Thyroid gland (tissue), 4 donors: ENCODE results near the gene ATRAID.

Source experiments
- POLR2A ChIP-seq, 2 donors: fragments of 450-650 bp; IDR thresholded peaks; one replicate each; pipeline ENCODE4 v1.6.1; 2017; ENCODE audit warnings: antibody characterized with exemption in 2 of 2, mild to moderate bottlenecking in 2 of 2, moderate library complexity in 1 of 2
- TF ChIP-seq, protein P1 (sequence below), 6 experiments: fragments of 200-600 bp in 3 of 6; fragments of 450-650 bp in 3 of 6; sonication (generic) in 3 of 6; IDR thresholded peaks; one replicate each; pipeline ENCODE4 v1.5.1; 2016 to 2019; ENCODE audit warnings: antibody characterized with exemption in 6 of 6, mild to moderate bottlenecking in 2 of 6, inconsistent platforms in 1 of 6, moderate library complexity in 1 of 6

DNA sequence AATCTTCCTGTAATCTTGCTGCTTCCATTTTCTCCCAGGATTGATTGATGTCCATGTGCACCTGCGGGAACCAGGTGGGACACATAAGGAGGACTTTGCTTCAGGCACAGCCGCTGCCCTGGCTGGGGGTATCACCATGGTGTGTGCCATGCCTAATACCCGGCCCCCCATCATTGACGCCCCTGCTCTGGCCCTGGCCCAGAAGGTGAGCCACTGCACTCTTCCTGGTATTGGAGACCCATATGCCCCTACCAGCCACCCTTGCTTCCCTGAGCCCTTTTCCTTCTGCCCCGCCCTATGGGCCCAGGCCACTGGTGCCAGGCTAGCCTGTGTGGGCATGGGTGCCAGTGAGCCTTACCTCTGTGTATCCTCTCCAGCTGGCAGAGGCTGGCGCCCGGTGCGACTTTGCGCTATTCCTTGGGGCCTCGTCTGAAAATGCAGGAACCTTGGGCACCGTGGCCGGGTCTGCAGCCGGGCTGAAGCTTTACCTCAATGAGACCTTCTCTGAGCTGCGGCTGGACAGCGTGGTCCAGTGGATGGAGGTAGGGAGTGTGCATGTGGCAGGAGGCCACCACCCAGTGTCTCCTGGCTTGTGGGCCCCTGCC, 25.6 kb downstream of the ATRAID start:
- TF ChIP-seq, protein P1, sequence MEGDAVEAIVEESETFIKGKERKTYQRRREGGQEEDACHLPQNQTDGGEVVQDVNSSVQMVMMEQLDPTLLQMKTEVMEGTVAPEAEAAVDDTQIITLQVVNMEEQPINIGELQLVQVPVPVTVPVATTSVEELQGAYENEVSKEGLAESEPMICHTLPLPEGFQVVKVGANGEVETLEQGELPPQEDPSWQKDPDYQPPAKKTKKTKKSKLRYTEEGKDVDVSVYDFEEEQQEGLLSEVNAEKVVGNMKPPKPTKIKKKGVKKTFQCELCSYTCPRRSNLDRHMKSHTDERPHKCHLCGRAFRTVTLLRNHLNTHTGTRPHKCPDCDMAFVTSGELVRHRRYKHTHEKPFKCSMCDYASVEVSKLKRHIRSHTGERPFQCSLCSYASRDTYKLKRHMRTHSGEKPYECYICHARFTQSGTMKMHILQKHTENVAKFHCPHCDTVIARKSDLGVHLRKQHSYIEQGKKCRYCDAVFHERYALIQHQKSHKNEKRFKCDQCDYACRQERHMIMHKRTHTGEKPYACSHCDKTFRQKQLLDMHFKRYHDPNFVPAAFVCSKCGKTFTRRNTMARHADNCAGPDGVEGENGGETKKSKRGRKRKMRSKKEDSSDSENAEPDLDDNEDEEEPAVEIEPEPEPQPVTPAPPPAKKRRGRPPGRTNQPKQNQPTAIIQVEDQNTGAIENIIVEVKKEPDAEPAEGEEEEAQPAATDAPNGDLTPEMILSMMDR (IDR thresholded peaks at IDR 0.05): no peak
- no peak for TF ChIP-seq POLR2A (IDR thresholded peaks at IDR 0.05)
